Upper lobe of left lung (tissue), 4 donors: ENCODE data around the gene GARIN3.

Experiments used
- CTCF ChIP-seq, 6 experiments: fragments of 450-650 bp in 4 of 6; fragments of 200-600 bp in 2 of 6; sonication (generic) in 2 of 6; IDR thresholded peaks; one replicate each; pipeline ENCODE4 v1.5.1; 2016 to 2019; ENCODE audit warnings: antibody characterized with exemption in 6 of 6
- POLR2A ChIP-seq, 4 donors: fragments of 450-650 bp; IDR thresholded peaks; one replicate each; pipeline ENCODE4 v1.5.1; 2016 to 2017; ENCODE audit warnings: antibody characterized with exemption in 4 of 4, mild to moderate bottlenecking in 2 of 4

- TF ChIP-seq CTCF (IDR thresholded peaks at IDR 0.05) = no peak
- TF ChIP-seq POLR2A (IDR thresholded peaks at IDR 0.05) = no peak
These were observed 48.4 kb upstream of the GARIN3 start for GRCh38 chr5:157214415-157214814.
